OCI-LY3 (cell line): ENCODE data around the gene AAMDC.

Experiments
- H2AFZ ChIP-seq: fragments of 200-600, 300-600 bp; shearing (Covaris generic); 2 replicates; pipeline ENCODE4 v1.6.0; 2014; ENCODE audit warnings: antibody characterized with exemption, low read depth, low read length
- H3K27ac ChIP-seq: fragments of 200-600, 300-600 bp; sonication (generic); 2 replicates; pipeline ENCODE4 v1.5.1; 2014; ENCODE audit warnings: mild to moderate bottlenecking, low read length, moderate library complexity, mixed read lengths
- H3K27me3 ChIP-seq: fragments of 200-600, 300-600 bp; sonication (generic); 2 replicates; pipeline ENCODE4 v1.6.1; 2014; ENCODE audit warnings: low read depth, low read length, mixed read lengths
- H3K36me3 ChIP-seq: fragments of 200-600, 300-600 bp; sonication (generic); replicated peaks from 2 replicates; pipeline ENCODE3; 2014; ENCODE audit warnings: low read depth, low read length, mixed read lengths
- H3K4me1 ChIP-seq: fragments of 300-600, 200-600 bp; sonication (generic); 2 replicates; pipeline ENCODE4 v1.6.1; 2014; ENCODE audit warnings: low read length, mixed read lengths
- H3K4me2 ChIP-seq: fragments of 200-600, 300-600 bp; sonication (generic); 2 replicates; pipeline ENCODE4 v1.6.1; 2014; ENCODE audit warnings: low read length, mixed read lengths
- H3K4me3 ChIP-seq: fragments of 300-600, 200-600 bp; sonication (generic); 2 replicates; pipeline ENCODE4 v1.5.1; 2014; ENCODE audit warnings: antibody characterized with exemption, mild to moderate bottlenecking, low read length, moderate library complexity
- H3K79me2 ChIP-seq: fragments of 300-600, 200-600 bp; shearing (Covaris generic); 2 replicates; pipeline ENCODE4 v1.6.1; 2014; ENCODE audit warnings: mild to moderate bottlenecking, low read length, mixed read lengths
- H3K9ac ChIP-seq: fragments of 300-600, 200-600 bp; shearing (Covaris generic); 2 replicates; pipeline ENCODE4 v1.6.0; 2014; ENCODE audit warnings: mild to moderate bottlenecking, low read length, moderate library complexity
- H3K9me3 ChIP-seq: fragments of 200-600, 300-600 bp; shearing (Covaris generic); 2 replicates; pipeline ENCODE4 v1.6.1; 2014; ENCODE audit warnings: low read length, mixed read lengths; ENCODE audit not compliant: insufficient read depth
- H4K20me1 ChIP-seq: fragments of 200-600, 300-600 bp; sonication (generic); 2 replicates; pipeline ENCODE4 v1.6.1; 2016; ENCODE audit warnings: low read length, mixed read lengths; ENCODE audit not compliant: insufficient read depth
- CTCF ChIP-seq: fragments of 200-600, 300-600 bp; sonication (generic); IDR thresholded peaks from 2 replicates; pipeline ENCODE4 v1.5.1; 2014; ENCODE audit warnings: antibody characterized with exemption, low read length, low read depth
- EZH2phosphoT487 ChIP-seq: fragments of 200-600 bp; shearing (Covaris generic); IDR thresholded peaks from 2 replicates; pipeline ENCODE4 v1.6.1; 2018; ENCODE audit warnings: antibody characterized with exemption, mixed run types, low read depth

Gene AAMDC

DNA sequence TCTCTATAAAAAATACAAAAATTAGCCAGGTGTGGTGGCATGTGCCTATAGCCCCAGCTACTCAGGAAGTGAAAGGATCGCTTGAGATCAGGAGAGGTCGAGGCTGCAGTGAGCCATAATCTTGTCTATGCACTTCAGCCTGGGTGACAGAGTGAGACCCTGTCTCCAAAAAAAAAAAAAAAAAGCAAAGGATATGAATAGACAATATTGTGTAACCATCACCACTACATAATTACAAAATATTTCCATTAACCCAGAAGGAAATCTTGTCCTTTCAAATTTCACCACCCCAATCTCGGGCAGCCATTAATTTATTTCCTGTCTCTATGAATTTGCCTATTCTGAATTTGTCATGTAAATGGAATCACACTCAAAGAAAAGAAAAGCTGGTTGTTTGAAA is 21.6 kb upstream of the AAMDC start:
- Histone ChIP-seq H3K4me2 (no peak overlapping the region), H3K4me3 (no peak overlapping the region), H3K9me3 (no peaks in the 10 kb centered on the region), H3K4me1 (no peaks in the 10 kb centered on the region), H4K20me1 (peaks cover 80% of the 10 kb centered on the region), H3K27ac (no peak overlapping the region), H3K79me2 (peaks cover 93% of the 10 kb centered on the region), H3K27me3 (no peaks in the 10 kb centered on the region), H3K9ac (no peak overlapping the region), H3K36me3 (no peaks in the 10 kb centered on the region), H2AFZ (no peak overlapping the region)
- TF ChIP-seq CTCF (no peak), EZH2phosphoT487 (no peak)

- no peak overlapping the region for H3K4me2 ChIP-seq
- peaks cover 80% of the 10 kb centered on the region for H4K20me1 ChIP-seq
- H3K36me3 ChIP-seq: no peaks in the 10 kb centered on the region
These were observed 20.5 kb upstream of the AAMDC start for GRCh38 chr11:77800449-77800848.

GRCh38 chr11:77801477-77801876 is 19.5 kb upstream of the AAMDC start:
- Histone ChIP-seq H2AFZ (no peak overlapping the region), H3K27ac (no peak overlapping the region), H3K36me3 (no peaks in the 10 kb centered on the region), H3K27me3 (no peaks in the 10 kb centered on the region), H3K79me2 (peaks cover 93% of the 10 kb centered on the region), H3K9me3 (no peaks in the 10 kb centered on the region), H3K4me1 (no peaks in the 10 kb centered on the region), H4K20me1 (peaks cover 81% of the 10 kb centered on the region), H3K4me2 (no peak overlapping the region), H3K9ac (no peak overlapping the region), H3K4me3 (no peak overlapping the region)
- no peak for TF ChIP-seq CTCF
- TF ChIP-seq EZH2phosphoT487: no peak

More at GRCh38 chr11:77800449-77800848, 20.5 kb upstream of the AAMDC start:
- no peak for TF ChIP-seq CTCF
- no peak for TF ChIP-seq EZH2phosphoT487
- Histone ChIP-seq H3K27ac (no peak overlapping the region), H3K27me3 (no peaks in the 10 kb centered on the region), H3K4me1 (no peaks in the 10 kb centered on the region), H3K79me2 (peaks cover 93% of the 10 kb centered on the region), H2AFZ (no peak overlapping the region), H3K9me3 (no peaks in the 10 kb centered on the region), H3K4me3 (no peak overlapping the region), H3K9ac (no peak overlapping the region)

- Histone ChIP-seq H3K27me3 (no peaks in the 10 kb centered on the region), H3K9ac (no peak overlapping the region), H3K36me3 (peaks cover 13% of the 10 kb centered on the region), H3K4me1 (no peaks in the 10 kb centered on the region), H4K20me1 (peaks cover 88% of the 10 kb centered on the region), H3K27ac (no peak overlapping the region), H3K4me3 (no peak overlapping the region), H3K9me3 (no peaks in the 10 kb centered on the region), H2AFZ (no peak overlapping the region), H3K79me2 (peaks cover 92% of the 10 kb centered on the region), H3K4me2 (no peak overlapping the region)
- TF ChIP-seq EZH2phosphoT487: no peak
- TF ChIP-seq CTCF: no peak
These were observed 14.5 kb upstream of the AAMDC start for GRCh38 chr11:77806415-77806814.
